Mesendoderm (in vitro differentiated cells): Measurements from ENCODE around the gene RIPOR1.

Source experiments
- DNase-seq: peaks from one replicate; pipeline ENCODE4 v3.0.0; 2013
- H2AK5ac ChIP-seq: 2 replicates; pipeline ENCODE4 v1.6.1; 2013; ENCODE audit warnings: low read length, inconsistent platforms
- H2BK120ac ChIP-seq: 2 replicates; pipeline ENCODE4 v1.6.1; 2013; ENCODE audit warnings: low read depth, mild to moderate bottlenecking, low read length, moderate library complexity, mixed read lengths
- H2BK15ac ChIP-seq: replicated peaks from 2 replicates; pipeline ENCODE4 v1.6.1; 2013; ENCODE audit warnings: low read depth, mild to moderate bottlenecking, moderate library complexity
- H2BK5ac ChIP-seq: 2 replicates; pipeline ENCODE4 v1.6.1; 2013; ENCODE audit warnings: low read length, inconsistent platforms
- H3K18ac ChIP-seq: 2 replicates; pipeline ENCODE4 v1.6.1; 2013; ENCODE audit warnings: mild to moderate bottlenecking, low read length, mixed read lengths
- H3K23ac ChIP-seq: one replicate; pipeline ENCODE4 v1.6.1; 2013; ENCODE audit warnings: low read length
- H3K27ac ChIP-seq: 2 replicates; pipeline ENCODE4 v1.5.1; 2013; ENCODE audit warnings: low read depth, mild to moderate bottlenecking, inconsistent platforms, low read length, moderate library complexity
- H3K27me3 ChIP-seq: 2 replicates; pipeline ENCODE4 v1.6.1; 2013; ENCODE audit warnings: low read length, control low read depth, mild to moderate bottlenecking, inconsistent platforms; ENCODE audit not compliant: insufficient read depth, poor library complexity
- H3K36me3 ChIP-seq: 2 replicates; pipeline ENCODE4 v1.6.1; 2013; ENCODE audit warnings: low read length, inconsistent platforms; ENCODE audit not compliant: control insufficient read depth, insufficient read depth
- H3K4ac ChIP-seq: one replicate; pipeline ENCODE4 v1.6.1; 2013; ENCODE audit warnings: low read depth, mild to moderate bottlenecking, low read length, moderate library complexity
- H3K4me1 ChIP-seq: 2 replicates; pipeline ENCODE4 v1.6.1; 2013; ENCODE audit warnings: low read depth, low read length, inconsistent platforms; ENCODE audit not compliant: control insufficient read depth
- H3K4me2 ChIP-seq: 2 replicates; pipeline ENCODE4 v1.6.1; 2013; ENCODE audit warnings: low read length
- H3K4me3 ChIP-seq: 2 replicates; pipeline ENCODE4 v1.5.1; 2013; ENCODE audit warnings: mild to moderate bottlenecking, low read length
- H3K56ac ChIP-seq: one replicate; pipeline ENCODE4 v1.6.1; 2013; ENCODE audit warnings: low read length
- H3K79me1 ChIP-seq: 2 replicates; pipeline ENCODE4 v1.6.1; 2013; ENCODE audit warnings: low read length, inconsistent platforms
- H3K79me2 ChIP-seq: 2 replicates; pipeline ENCODE4 v1.6.1; 2013; ENCODE audit warnings: mild to moderate bottlenecking, low read length; ENCODE audit not compliant: control insufficient read depth, insufficient read depth
- H3K9ac ChIP-seq: 2 replicates; pipeline ENCODE4 v1.6.1; 2013; ENCODE audit warnings: low read length, inconsistent platforms
- H4K5ac ChIP-seq: one replicate; pipeline ENCODE4 v1.6.1; 2013; ENCODE audit warnings: low read length
- H4K8ac ChIP-seq: one replicate; pipeline ENCODE4 v1.6.1; 2013; ENCODE audit warnings: low read depth, mild to moderate bottlenecking, control low read depth, low read length, moderate library complexity
- WGBS: extraction: QIAGEN DNeasy Blood & Tissue Kit; methylation state at CpG from one replicate; pipeline ENCODE4 v1.1.7; 2013; ENCODE audit warnings: low lambda C conversion rate, missing lambda C conversion rate; ENCODE audit not compliant: insufficient coverage; ENCODE audit errors: extremely low coverage; 5-methylcytosine and 5-hydroxymethylcytosine counted together

RIPOR1 gene

DNA sequence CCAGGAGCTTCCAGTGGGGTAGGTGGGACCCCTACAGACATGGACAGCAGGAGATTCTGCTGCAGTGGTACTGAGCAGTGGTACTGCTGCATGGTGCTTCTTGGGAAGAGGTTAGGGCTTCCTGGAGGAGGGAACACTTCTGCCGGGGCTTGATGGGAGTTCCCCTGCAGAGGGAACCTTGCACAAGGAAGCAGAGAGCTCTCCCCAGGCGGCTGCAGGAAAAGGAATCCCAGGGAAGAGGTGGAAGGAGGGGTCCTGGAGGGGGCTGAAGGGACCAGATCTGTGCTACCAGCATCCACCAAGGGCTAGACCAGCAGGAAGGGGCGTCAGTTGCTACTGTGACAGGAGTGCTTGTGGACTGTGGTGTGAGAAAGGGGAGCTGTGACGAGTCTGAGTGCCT, 10.6 kb downstream of the RIPOR1 start:
- Histone ChIP-seq H2BK15ac (no peak overlapping the region), H3K79me1 (no peaks in the 10 kb centered on the region), H3K27me3 (peaks cover 6% of the 10 kb centered on the region), H3K4me3 (no peak overlapping the region), H2BK5ac (no peak overlapping the region), H3K36me3 (no peaks in the 10 kb centered on the region), H3K79me2 (no peaks in the 10 kb centered on the region), H3K18ac (no peak overlapping the region), H4K5ac (no peak overlapping the region), H3K27ac (no peak overlapping the region), H3K4me1 (no peaks in the 10 kb centered on the region), H3K4me2 (no peak overlapping the region), H3K56ac (peak overlapping the region; percentile 35), H2AK5ac (no peak overlapping the region), H3K4ac (no peak overlapping the region), H3K23ac (no peak overlapping the region), H2BK120ac (no peak overlapping the region), H4K8ac (no peak overlapping the region), H3K9ac (no peak overlapping the region)
- DNase-seq, result peak; percentile 47
- no CpG with 5 or more reads among the region's 4 CpGs for WGBS

DNA sequence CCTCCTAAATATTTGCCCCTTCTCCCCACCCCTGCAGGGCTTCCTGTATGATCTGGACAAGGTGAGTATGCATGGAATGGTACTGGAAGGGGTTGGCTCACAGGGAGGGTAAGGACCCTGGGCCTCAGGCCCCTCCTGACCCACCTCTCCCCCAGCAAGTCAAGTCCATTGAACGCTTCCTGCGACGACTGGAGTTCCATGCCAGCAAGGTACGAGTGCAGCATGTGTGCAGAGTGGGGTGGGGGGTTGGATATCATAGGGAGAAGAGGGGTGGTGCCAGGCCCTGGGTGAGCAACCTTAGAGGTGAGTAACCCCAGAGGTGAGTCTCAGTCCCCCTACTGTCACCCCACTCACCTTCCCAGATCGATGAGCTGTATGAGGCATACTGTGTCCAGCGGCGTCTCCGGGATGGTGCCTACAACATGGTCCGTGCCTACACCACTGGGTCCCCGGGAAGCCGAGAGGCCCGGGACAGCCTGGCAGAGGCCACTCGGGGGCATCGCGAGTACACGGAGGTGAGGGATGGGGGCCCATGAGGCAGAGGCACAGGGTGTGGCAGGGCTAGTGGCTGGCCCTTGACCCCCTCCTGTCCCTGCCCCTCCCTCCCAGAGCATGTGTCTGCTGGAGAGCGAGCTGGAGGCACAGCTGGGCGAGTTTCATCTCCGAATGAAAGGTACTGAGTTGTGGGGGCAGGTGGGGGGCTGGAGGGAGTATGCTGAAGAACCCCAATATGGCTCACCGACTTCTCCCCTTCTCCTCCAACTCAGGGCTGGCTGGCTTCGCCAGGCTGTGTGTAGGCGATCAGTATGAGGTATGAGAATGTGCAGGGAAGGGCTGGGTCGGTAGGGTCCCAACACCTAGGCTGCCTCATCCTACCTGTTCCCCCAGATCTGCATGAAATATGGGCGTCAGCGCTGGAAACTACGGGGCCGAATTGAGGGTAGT, 11.3 kb downstream of the RIPOR1 start:
- Histone ChIP-seq H3K4me3 (no peak overlapping the region), H3K79me1 (no peaks in the 10 kb centered on the region), H3K27ac (no peak overlapping the region), H3K4ac (no peak overlapping the region), H2BK120ac (no peak overlapping the region), H2BK15ac (no peak overlapping the region), H3K4me2 (no peak overlapping the region), H2AK5ac (no peak overlapping the region), H4K8ac (no peak overlapping the region), H3K79me2 (no peaks in the 10 kb centered on the region), H2BK5ac (no peak overlapping the region), H3K9ac (no peak overlapping the region), H3K4me1 (no peaks in the 10 kb centered on the region), H4K5ac (no peak overlapping the region), H3K18ac (no peak overlapping the region), H3K56ac (no peak overlapping the region), H3K23ac (no peak overlapping the region), H3K36me3 (no peaks in the 10 kb centered on the region), H3K27me3 (peaks cover 5% of the 10 kb centered on the region)
- WGBS, result no CpG with 5 or more reads among the region's 27 CpGs
- no peak for DNase-seq

DNA sequence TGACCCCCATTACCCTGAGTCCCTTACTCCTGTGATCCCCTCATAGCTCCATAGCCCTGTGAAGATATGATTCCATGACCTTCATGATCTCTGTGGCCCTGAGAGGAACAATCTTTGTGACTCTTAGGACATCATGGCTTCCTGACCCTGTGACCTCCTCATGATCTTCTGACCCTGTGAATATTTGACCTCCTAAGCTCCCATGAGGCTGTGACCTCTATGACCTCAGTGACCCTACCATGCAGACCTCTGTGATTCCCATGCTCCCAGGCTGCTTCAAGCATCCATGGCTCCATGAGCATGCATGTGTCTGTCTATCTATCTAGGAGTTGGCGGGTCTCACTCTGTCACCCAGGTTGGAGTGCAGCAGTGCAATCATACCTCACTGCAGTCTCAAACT, 12.1 kb downstream of the RIPOR1 start:
- Histone ChIP-seq H3K4me2 (no peak overlapping the region), H3K4me3 (no peak overlapping the region), H3K36me3 (no peaks in the 10 kb centered on the region), H3K4me1 (no peaks in the 10 kb centered on the region), H2AK5ac (no peak overlapping the region), H3K79me1 (no peaks in the 10 kb centered on the region), H3K4ac (no peak overlapping the region), H3K27ac (no peak overlapping the region), H3K23ac (no peak overlapping the region), H3K18ac (no peak overlapping the region), H2BK120ac (no peak overlapping the region), H3K56ac (no peak overlapping the region), H2BK5ac (no peak overlapping the region), H3K79me2 (no peaks in the 10 kb centered on the region), H2BK15ac (no peak overlapping the region), H3K27me3 (no peaks in the 10 kb centered on the region), H4K8ac (no peak overlapping the region), H3K9ac (no peak overlapping the region), H4K5ac (no peak overlapping the region)
- WGBS, result no CpG with 5 or more reads among the region's 1 CpG
- no peak for DNase-seq

DNA sequence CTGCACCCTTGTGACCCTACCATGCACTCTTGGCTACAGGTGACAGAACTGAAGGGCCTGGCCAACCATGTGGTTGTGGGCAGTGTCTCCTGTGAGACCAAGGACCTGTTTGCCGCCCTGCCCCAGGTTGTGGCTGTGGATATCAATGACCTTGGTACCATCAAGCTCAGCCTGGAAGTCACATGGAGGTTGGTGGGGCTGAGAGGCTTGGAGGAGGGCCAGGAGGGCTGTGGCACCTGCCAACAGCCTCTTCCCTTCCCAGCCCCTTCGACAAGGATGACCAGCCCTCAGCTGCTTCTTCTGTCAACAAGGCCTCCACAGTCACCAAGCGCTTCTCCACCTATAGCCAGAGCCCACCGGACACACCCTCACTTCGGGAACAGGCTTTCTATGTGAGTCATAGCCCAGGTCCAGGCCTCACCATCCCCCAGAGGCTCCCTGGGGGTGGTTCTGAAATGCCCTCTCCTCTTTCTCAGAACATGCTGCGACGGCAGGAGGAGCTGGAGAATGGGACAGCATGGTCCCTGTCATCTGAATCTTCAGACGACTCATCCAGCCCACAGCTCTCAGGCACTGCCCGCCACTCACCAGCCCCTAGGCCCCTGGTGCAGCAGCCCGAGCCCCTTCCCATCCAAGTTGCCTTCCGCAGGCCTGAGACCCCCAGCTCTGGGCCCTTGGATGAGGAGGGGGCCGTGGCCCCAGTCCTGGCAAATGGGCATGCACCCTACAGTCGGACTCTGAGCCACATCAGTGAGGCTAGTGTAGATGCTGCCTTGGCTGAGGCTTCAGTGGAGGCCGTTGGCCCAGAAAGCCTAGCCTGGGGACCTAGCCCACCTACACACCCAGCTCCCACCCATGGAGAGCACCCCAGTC, 13.0 kb downstream of the RIPOR1 start:
- Histone ChIP-seq H3K9ac (no peak overlapping the region), H3K18ac (no peak overlapping the region), H3K4me2 (no peak overlapping the region), H3K56ac (no peak overlapping the region), H4K5ac (no peak overlapping the region), H3K23ac (no peak overlapping the region), H3K79me1 (no peaks in the 10 kb centered on the region), H3K4me1 (no peaks in the 10 kb centered on the region), H2BK120ac (no peak overlapping the region), H3K4ac (no peak overlapping the region), H2BK5ac (no peak overlapping the region), H3K4me3 (no peak overlapping the region), H3K27me3 (no peaks in the 10 kb centered on the region), H4K8ac (no peak overlapping the region), H3K79me2 (no peaks in the 10 kb centered on the region), H2BK15ac (no peak overlapping the region), H2AK5ac (no peak overlapping the region), H3K27ac (no peak overlapping the region), H3K36me3 (no peaks in the 10 kb centered on the region)
- no CpG with 5 or more reads among the region's 14 CpGs for WGBS
- DNase-seq, result peak; percentile 40

DNA sequence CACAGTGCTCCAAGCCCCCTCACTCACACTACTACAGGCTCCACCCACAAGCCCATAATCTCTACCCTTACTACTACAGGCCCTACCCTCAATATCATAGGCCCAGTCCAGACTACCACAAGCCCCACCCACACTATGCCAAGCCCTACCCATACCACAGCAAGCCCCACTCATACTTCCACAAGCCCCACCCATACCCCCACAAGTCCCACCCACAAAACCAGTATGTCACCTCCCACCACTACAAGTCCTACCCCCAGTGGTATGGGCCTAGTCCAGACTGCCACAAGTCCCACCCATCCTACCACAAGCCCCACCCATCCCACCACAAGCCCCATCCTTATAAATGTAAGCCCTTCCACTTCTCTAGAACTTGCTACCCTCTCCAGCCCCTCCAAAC, 13.8 kb downstream of the RIPOR1 start:
- H3K56ac ChIP-seq, result no peak overlapping the region
- H2BK120ac ChIP-seq, result no peak overlapping the region
- H3K79me2 ChIP-seq, result no peaks in the 10 kb centered on the region
- no peak overlapping the region for H2BK15ac ChIP-seq
- peak; percentile 81 for DNase-seq
- no peak overlapping the region for H4K5ac ChIP-seq
- H3K27ac ChIP-seq, result no peak overlapping the region
- no peak overlapping the region for H3K23ac ChIP-seq
- no peak overlapping the region for H3K4ac ChIP-seq
- no peaks in the 10 kb centered on the region for H3K36me3 ChIP-seq
- H3K4me2 ChIP-seq, result no peak overlapping the region
- H3K79me1 ChIP-seq, result no peaks in the 10 kb centered on the region
- no peaks in the 10 kb centered on the region for H3K4me1 ChIP-seq
- H3K18ac ChIP-seq, result no peak overlapping the region
- H2AK5ac ChIP-seq, result no peak overlapping the region
- H3K4me3 ChIP-seq, result no peak overlapping the region
- no peak overlapping the region for H4K8ac ChIP-seq
- no peak overlapping the region for H3K9ac ChIP-seq
- H2BK5ac ChIP-seq, result no peak overlapping the region
- H3K27me3 ChIP-seq, result no peaks in the 10 kb centered on the region
